NCI-H1694 treated with DMSO at 0.1 percent for 48 hours (cell line): ENCODE measurements around the gene ADAM33.

ENCODE experiments used
- DNase-seq: peaks from one replicate; lab custom pipeline; 2025; lab: John Stamatoyannopoulos, UW

Gene ADAM33

DNA sequence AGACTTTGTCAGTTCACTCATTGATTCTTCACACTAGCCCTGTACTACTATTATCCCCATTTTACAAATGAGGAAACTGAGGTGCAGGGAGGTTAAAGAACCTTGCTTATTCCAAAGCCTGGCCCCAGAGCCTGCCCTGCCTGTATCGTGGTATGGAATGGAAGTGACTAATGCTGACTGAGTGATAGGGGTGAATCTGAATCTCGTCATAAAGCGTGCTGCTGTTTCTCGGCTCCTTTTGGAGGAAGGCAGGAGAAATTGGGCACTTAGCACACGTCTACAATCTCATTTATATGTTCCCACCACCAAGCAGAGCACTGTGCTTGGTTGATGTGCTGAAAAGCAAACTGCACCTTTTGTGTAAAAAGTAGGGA lies 35.8 kb downstream of the ADAM33 start:
- DNase-seq, result no peak

DNA sequence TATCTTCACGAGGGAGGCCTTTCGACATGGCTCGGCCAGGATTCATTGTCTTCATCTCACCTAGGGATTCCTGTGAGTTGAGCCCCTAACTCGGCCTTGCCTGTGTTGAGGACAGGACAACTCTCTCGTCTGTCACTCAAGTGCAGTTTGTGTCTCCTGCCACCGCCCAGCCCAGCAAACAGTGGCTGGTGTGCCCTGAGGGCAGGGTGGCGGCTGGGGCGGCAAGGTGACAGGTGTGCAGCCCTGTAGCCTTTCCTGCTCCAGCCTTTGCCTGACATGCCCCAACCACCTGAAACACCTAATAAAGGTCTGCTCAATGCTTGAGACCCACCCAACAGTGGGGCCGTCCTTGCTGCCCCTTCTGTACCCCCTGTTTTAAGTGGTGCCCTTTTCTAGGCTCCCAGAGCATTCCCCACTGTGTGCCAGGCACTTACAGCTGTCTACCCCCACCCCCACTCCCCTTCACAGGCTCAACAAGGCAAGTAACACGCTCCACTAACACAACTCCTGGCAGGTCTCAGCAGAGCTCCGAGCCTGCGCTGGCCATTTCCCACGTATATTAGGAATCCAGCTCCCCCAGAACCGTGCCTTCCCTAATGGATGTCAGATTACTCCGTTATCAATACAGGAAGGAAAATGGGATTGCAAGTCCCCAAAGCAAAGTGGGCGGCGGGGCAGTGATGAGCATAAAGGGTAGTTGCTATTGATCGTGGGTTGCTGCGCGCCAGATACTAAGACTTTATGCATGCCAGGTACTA lies 36.3 kb downstream of the ADAM33 start:
- no peak for DNase-seq

- no peak for DNase-seq
Measured at GRCh38 chr20:3640259-3640658, 41.6 kb downstream of the ADAM33 start.

- DNase-seq, result no peak
Measured at GRCh38 chr20:3635346-3635745, 46.5 kb downstream of the ADAM33 start.

DNA sequence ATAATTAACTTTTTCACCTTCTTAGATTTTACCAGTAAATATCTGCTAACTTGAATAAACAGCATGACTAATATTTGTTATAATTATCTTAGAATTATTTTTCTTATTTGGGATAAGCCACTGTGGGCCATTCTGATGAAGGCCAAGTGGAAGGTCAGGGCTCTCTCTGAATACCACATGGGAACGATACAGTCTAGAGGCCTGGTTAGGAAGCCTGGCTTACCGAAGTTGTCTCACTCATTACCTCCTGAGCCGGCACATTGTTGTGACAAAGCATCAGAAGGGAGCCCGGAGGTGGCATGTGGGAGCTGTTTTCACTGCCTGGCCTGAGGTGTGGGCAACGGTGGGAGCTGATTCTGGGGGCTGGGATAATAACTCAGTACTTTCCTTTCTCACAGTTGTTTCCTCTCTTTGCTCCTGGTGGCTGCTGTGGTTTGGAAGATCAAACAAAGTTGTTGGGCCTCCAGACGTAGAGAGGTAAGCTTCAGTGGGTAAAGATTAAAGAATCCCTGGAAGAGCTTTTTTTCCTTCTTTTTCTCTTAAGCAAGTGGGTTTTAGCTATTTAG lies 47.8 kb downstream of the ADAM33 start:
- no peak for DNase-seq

DNA sequence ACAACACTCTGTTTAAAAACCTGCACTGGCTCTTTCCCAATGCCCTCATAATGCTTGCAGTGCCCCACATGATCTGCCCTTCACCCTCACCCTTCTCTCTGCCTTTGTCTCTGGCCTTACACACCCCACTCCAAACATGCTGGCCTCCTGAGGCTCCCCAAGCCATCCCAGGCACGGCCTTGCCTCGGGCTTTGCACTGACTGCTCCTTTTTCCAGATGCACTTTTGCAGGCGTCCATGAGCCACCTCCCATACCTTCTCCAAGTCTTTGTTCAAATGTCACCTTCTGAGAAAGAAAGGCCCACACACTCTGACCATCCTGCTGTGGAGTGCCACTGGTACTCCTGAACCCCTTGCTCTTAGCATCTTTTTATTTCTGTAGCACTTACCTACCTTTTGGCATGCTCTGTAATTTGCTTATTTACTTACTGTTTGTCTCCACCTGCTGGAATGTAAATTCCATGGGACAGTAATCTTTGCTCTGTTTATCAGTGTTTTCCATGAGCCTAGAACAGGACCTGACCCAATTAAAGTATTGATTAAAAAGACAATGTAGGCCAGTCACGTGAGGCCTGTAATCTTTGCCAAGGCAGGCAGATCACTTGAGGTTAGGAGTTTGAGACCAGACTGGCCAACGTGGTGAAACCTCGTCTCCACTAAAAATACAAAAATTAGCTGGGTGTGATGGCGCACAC lies 49.4 kb downstream of the ADAM33 start:
- no peak for DNase-seq

GRCh38 chr20:3631534-3631933 lies 50.3 kb downstream of the ADAM33 start:
- no peak for DNase-seq

DNA sequence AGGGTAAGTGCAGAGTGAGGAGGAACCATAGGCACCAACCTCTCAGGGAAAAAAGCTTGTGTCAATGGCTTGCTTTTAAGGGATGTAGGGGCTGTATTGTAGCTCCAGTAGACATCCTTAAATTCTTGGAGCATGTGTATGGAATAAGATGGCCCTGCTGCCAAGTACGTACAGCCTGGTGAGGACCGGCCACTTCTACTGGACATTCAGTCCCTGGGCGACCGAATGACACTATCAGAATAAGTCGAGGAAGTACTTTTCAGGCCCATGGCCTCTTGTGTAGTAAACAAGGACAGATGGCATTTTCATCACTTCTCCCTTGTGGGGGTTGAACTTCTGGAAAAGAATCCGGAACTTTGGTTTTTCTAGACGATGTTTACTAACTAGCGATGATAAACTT lies 51.4 kb downstream of the ADAM33 start:
- no peak for DNase-seq

GRCh38 chr20:3629893-3630292 lies 51.9 kb downstream of the ADAM33 start:
- no peak for DNase-seq

DNA sequence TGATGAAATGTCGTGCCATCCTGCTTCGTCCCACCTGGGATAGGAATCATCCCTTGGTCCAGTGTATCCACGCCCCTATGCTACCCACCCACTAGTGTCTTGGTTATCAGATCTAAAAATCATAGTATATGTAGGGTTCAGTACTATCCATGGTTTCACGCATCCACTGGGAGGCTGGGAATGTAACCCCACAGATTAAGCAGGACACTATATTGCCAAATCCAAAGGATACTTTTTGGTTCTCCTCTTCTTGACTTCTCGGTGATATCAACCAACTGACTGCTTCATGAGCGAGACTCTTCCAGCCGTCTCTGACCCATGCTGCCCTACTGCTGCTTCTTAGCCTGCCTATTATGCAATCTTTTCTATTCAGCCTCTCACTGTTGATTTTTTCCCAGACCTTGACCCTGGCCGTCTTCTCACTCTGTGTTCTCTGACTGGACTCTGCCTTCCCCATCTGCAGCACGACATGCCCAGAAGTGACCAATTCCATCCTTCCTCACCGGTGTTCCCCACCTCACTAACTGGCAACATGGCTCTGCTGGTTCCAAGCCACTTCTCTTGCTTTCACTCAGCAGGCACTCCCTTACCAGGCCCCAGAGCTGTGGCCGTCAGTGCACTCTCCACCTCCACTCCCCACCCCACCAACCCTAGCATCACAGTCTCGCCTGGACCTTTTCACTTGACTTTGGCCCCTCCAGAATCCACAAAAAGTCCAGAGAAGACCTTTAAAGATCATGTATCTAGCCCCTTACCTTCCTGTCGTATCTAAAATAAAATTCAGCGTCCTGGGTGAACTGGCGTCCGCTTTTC lies 53.1 kb downstream of the ADAM33 start:
- no peak for DNase-seq

DNA sequence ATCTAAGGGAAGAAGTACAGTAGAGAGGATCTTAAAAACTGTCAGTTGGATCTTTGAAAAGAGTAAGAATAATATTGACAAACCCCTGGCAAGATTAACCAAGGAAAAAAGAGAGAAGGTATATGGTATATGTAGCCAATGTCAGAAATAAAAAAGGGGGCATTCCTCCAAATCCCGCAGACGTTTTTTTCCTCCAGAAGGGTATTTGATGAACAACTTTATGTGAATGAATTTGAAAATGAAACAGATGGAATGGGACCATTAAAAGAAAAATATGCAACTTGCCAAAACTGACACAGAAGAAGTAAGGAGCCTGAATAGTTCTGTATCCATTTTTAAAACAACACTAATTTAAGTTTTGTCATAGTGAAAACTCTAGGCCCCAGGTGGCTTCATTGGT lies 54.3 kb downstream of the ADAM33 start:
- no peak for DNase-seq

GRCh38 chr20:3622406-3622805 lies 59.4 kb downstream of the ADAM33 start:
- DNase-seq, result no peak

- no peak for DNase-seq
Measured at GRCh38 chr20:3621111-3621510, 60.7 kb downstream of the ADAM33 start.
